Suprapubic skin (tissue), 3 donors: Measurements from ENCODE around the gene CTPS1.

Experiments
- POLR2A ChIP-seq, 2 donors: fragments of 450-650 bp; IDR thresholded peaks; one replicate each; pipeline ENCODE4 v1.6.1; 2017; ENCODE audit warnings: antibody characterized with exemption in 2 of 2, mild to moderate bottlenecking in 2 of 2, moderate library complexity in 2 of 2
- TF ChIP-seq, protein P1 (sequence below), 2 donors: fragments of 200-600 bp in 1 of 2; fragments of 450-650 bp in 1 of 2; sonication (generic) in 1 of 2; IDR thresholded peaks; one replicate each; pipeline ENCODE4 v1.5.1; 2016 to 2019; ENCODE audit warnings: antibody characterized with exemption in 2 of 2, mild to moderate bottlenecking in 1 of 2, moderate library complexity in 1 of 2

DNA sequence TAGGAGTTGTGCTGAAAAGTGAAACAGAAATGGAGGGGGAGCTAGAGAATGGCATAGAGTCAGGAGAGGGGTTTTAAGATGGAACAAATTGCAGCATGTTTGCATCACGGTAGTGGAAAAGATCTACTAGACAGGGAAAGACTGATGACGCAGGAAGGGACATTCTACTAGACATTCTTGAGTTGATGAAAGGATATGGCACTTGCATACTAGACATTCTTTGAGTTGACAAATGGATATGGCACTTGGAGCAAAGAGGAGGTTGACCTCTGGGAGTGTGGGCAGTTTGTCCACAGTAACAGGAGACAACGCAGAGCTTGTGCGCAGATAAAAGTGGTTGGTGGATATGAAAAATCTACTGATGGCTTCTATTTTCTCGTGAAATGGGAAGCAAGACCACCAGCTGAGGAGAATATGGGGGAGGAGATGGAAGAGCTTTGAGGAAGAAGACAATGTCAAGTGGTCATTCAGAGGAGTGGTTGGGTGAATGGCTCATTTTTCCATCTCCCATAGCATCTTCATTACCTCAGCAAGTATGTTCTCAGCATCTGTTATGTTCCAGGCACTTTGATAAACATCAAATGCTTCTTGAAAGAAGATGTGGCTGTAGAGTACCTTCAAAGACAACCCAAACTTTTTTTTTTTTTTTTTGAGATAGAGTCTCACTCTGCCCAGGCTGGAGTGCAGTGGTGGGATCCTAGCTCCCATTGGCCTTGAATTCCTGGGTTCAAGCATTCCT lies 2.4 kb upstream of the CTPS1 start:
- TF ChIP-seq POLR2A (IDR thresholded peaks at IDR 0.05), result no peak
- TF ChIP-seq, protein P1, sequence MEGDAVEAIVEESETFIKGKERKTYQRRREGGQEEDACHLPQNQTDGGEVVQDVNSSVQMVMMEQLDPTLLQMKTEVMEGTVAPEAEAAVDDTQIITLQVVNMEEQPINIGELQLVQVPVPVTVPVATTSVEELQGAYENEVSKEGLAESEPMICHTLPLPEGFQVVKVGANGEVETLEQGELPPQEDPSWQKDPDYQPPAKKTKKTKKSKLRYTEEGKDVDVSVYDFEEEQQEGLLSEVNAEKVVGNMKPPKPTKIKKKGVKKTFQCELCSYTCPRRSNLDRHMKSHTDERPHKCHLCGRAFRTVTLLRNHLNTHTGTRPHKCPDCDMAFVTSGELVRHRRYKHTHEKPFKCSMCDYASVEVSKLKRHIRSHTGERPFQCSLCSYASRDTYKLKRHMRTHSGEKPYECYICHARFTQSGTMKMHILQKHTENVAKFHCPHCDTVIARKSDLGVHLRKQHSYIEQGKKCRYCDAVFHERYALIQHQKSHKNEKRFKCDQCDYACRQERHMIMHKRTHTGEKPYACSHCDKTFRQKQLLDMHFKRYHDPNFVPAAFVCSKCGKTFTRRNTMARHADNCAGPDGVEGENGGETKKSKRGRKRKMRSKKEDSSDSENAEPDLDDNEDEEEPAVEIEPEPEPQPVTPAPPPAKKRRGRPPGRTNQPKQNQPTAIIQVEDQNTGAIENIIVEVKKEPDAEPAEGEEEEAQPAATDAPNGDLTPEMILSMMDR (IDR thresholded peaks at IDR 0.05), result no peak
